HCT116 (cell line): ENCODE results near the gene NKX1-1. TPM values are rescaled to one million over a fixed set of nuclear protein-coding genes. Genes with fewer than 3 reads are reported as not detected.

Experiments used
- ATAC-seq: fragments of 200-7000 bp; cut with Tn5 transposase; 2 replicates; pipeline ENCODE4 v1.9.1; 2020; ENCODE audit warnings: mild to moderate bottlenecking, moderate library complexity
- BruUV-seq: library from RNA; stranded (reverse); fragments of 400-500 nt; replicated peaks from 2 replicates; lab custom pipeline; 2021; lab: Mats Ljungman, UMichigan
- CTCF ChIA-PET: fragments of 300-600 bp; sonication (Branson Sonifier 250); formaldehyde crosslinking; loops from one replicate; lab custom pipeline; 2021; ENCODE audit warnings: antibody characterized with exemption; lab: Charles Lee
- POLR2A ChIA-PET: fragments of 300-600, 350-600 bp; sonication (Branson Sonifier 250); formaldehyde crosslinking; loops from one replicate; lab custom pipeline; 2021; ENCODE audit warnings: antibody characterized with exemption; lab: Charles Lee
- RAD21 ChIA-PET, 2 experiments: fragments of 300-600 bp; sonication (Branson Sonifier 250); formaldehyde crosslinking; loops; one replicate each; lab custom pipeline; 2023; ENCODE audit warnings: low total read pairs in 2 of 2; ENCODE audit not compliant: uncharacterized antibody in 2 of 2, unreplicated experiment in 2 of 2, low non-redundant PET in 1 of 2; lab: Charles Lee
- DNase-seq: peaks from one replicate; pipeline ENCODE4 v3.0.0-alpha.2; 2010; ENCODE audit warnings: low read depth, low spot score
- H2AFZ ChIP-seq: fragments of 200-600 bp; shearing (Covaris generic), sonication (generic); 2 replicates; pipeline ENCODE4 v1.6.1; 2017; ENCODE audit warnings: low read depth, mixed run types, mixed read lengths, antibody characterized with exemption, low read length; ENCODE audit not compliant: poor library complexity, severe bottlenecking
- H3K27ac ChIP-seq: 2 replicates; pipeline ENCODE4 v1.5.1; 2012; ENCODE audit warnings: low read depth, low read length
- H3K27me3 ChIP-seq: fragments of 200-600 bp; sonication (generic); 2 replicates; pipeline ENCODE4 v1.6.1; 2016; ENCODE audit warnings: mixed run types, low read length, mixed read lengths; ENCODE audit not compliant: insufficient read depth
- H3K36me3 ChIP-seq, 2 experiments: fragments of 200-500 bp in 1 of 2; fragments of 200-600 bp in 1 of 2; sonication (Bioruptor generic) in 1 of 2; sonication (generic) in 1 of 2; 2 replicates each; pipeline versions ENCODE4 v1.5.1 to v1.6.1; 2014 to 2016; ENCODE audit warnings: low read length in 2 of 2, inconsistent platforms in 1 of 2, mixed read lengths in 1 of 2, mixed run types in 1 of 2; ENCODE audit not compliant: insufficient read depth in 2 of 2, control insufficient read depth in 1 of 2
- H3K4me1 ChIP-seq, 2 experiments: fragments of 200-600 bp in 1 of 2; sonication (generic) in 1 of 2; 2 replicates each; pipeline versions ENCODE4 v1.5.1 to v1.6.1; 2012 to 2017; ENCODE audit warnings: low read length in 2 of 2, inconsistent platforms in 1 of 2, mild to moderate bottlenecking in 1 of 2, mixed read lengths in 1 of 2, mixed run types in 1 of 2, moderate library complexity in 1 of 2; ENCODE audit not compliant: insufficient read depth in 2 of 2, control insufficient read depth in 1 of 2
- H3K4me2 ChIP-seq: fragments of 200-600 bp; sonication (generic); 2 replicates; pipeline ENCODE4 v1.6.1; 2017; ENCODE audit warnings: mixed run types, low read length, mixed read lengths
- H3K4me3 ChIP-seq, 2 experiments: fragments of 200-600 bp in 1 of 2; sonication (generic) in 1 of 2; replicated peaks in 1 of 2; 2 replicates each; pipeline ENCODE4 v1.5.1; 2011 to 2016; ENCODE audit warnings: low read length in 2 of 2, control low read depth in 1 of 2, low read depth in 1 of 2, mild to moderate bottlenecking in 1 of 2, mixed read lengths in 1 of 2, mixed run types in 1 of 2
- H3K79me2 ChIP-seq: fragments of 200-600 bp; sonication (generic); 2 replicates; pipeline ENCODE4 v1.6.1; 2017; ENCODE audit warnings: mild to moderate bottlenecking, mixed run types, low read length, moderate library complexity, mixed read lengths; ENCODE audit not compliant: insufficient read depth
- H3K9ac ChIP-seq: fragments of 200-600 bp; sonication (generic); 2 replicates; pipeline ENCODE4 v1.6.1; 2016; ENCODE audit warnings: low read length, mixed read lengths
- H3K9me2 ChIP-seq: fragments of 200-600 bp; sonication (generic), shearing (Covaris generic); 2 replicates; pipeline ENCODE4 v1.6.1; 2017; ENCODE audit warnings: mixed run types, mild to moderate bottlenecking, moderate library complexity; ENCODE audit not compliant: insufficient read depth
- H3K9me3 ChIP-seq, 2 experiments: fragments of 200-500 bp in 1 of 2; fragments of 200-600 bp in 1 of 2; sonication (Bioruptor generic) in 1 of 2; sonication (generic) in 1 of 2; 2 replicates each; pipeline ENCODE4 v1.6.1; 2014 to 2017; ENCODE audit warnings: low read length in 2 of 2, mixed read lengths in 2 of 2, inconsistent platforms in 1 of 2, low read depth in 1 of 2, mild to moderate bottlenecking in 1 of 2, mixed run types in 1 of 2, moderate library complexity in 1 of 2; ENCODE audit not compliant: control insufficient read depth in 1 of 2, insufficient read depth in 1 of 2
- H4K20me1 ChIP-seq: fragments of 200-600 bp; sonication (generic), shearing (Covaris generic); 2 replicates; pipeline ENCODE4 v1.6.1; 2017; ENCODE audit warnings: mixed run types, mild to moderate bottlenecking, moderate library complexity; ENCODE audit not compliant: insufficient read depth
- ATF3 ChIP-seq: IDR thresholded peaks from 2 replicates; pipeline ENCODE4 v1.6.1; 2012
- CEBPB ChIP-seq: IDR thresholded peaks from 2 replicates; pipeline ENCODE4 v1.6.1; 2012; ENCODE audit warnings: low read depth
- ELF1 ChIP-seq: IDR thresholded peaks from 2 replicates; pipeline ENCODE4 v1.6.1; 2012; ENCODE audit warnings: low read depth, borderline replicate concordance
- EZH2 ChIP-seq: fragments of 200-600 bp; sonication (generic); IDR thresholded peaks from 2 replicates; pipeline ENCODE4 v1.6.1; 2017; ENCODE audit warnings: antibody characterized with exemption, mixed run types
- EZH2phosphoT487 ChIP-seq: fragments of 200-600 bp; IDR thresholded peaks from 2 replicates; pipeline ENCODE4 v1.6.1; 2018; ENCODE audit warnings: antibody characterized with exemption, borderline replicate concordance
- FOSL1 ChIP-seq: IDR thresholded peaks from 2 replicates; pipeline ENCODE4 v1.6.1; 2012; ENCODE audit warnings: low read depth
- JUND ChIP-seq: IDR thresholded peaks from 2 replicates; pipeline ENCODE4 v1.6.1; 2012
- POLR2AphosphoS5 ChIP-seq: IDR thresholded peaks from 2 replicates; pipeline ENCODE4 v1.6.1; 2011; ENCODE audit warnings: mild to moderate bottlenecking, low read depth, low read length, moderate library complexity
- RAD21 ChIP-seq: IDR thresholded peaks from 2 replicates; pipeline ENCODE4 v1.6.1; 2012; ENCODE audit warnings: low read depth, mild to moderate bottlenecking
- SIN3A ChIP-seq: IDR thresholded peaks from 2 replicates; pipeline ENCODE4 v1.6.1; 2012; ENCODE audit warnings: low read depth
- SP1 ChIP-seq: IDR thresholded peaks from 2 replicates; pipeline ENCODE4 v1.6.1; 2012; ENCODE audit warnings: low read depth
- SRF ChIP-seq: IDR thresholded peaks from 2 replicates; pipeline ENCODE4 v1.6.1; 2012; ENCODE audit warnings: low read depth
- ZBTB33 ChIP-seq: IDR thresholded peaks from 2 replicates; pipeline ENCODE4 v1.6.1; 2011; ENCODE audit warnings: mild to moderate bottlenecking, low read length, moderate library complexity; ENCODE audit not compliant: insufficient replicate concordance; ENCODE audit errors: extremely low read depth
- intact Hi-C: fragments of 100-400 bp; cut with micrococcal nuclease; formaldehyde crosslinking; loops from 2 replicates; pipeline ENCODE4 v1.10.0; 2022
- total RNA-seq: library from RNA; stranded (reverse); gene quantifications from one replicate; pipeline ENCODE4 v1.2.1, GENCODE V29; 2021; ENCODE audit not compliant: unreplicated experiment
- TF ChIP-seq, protein P1 (sequence below), 3 experiments: fragments of 200-600 bp in 1 of 3; sonication (generic) in 1 of 3; IDR thresholded peaks in 2 of 3; conservative IDR thresholded peaks in 1 of 3; 2 replicates each; pipeline ENCODE4 v1.5.1; 2012 to 2017; ENCODE audit warnings: low read depth in 2 of 3, low read length in 2 of 3, antibody characterized with exemption in 1 of 3, borderline replicate concordance in 1 of 3, control low read depth in 1 of 3, mild to moderate bottlenecking in 1 of 3, mixed read lengths in 1 of 3, mixed run types in 1 of 3, moderate library complexity in 1 of 3; ENCODE audit not compliant: insufficient read depth in 1 of 3
- TF ChIP-seq, protein P2 (sequence below): IDR thresholded peaks from 2 replicates; pipeline ENCODE4 v1.6.1; 2012

The NKX1-1 gene
- total RNA-seq, 1 experiment from 2014 or later, result not detected

DNA sequence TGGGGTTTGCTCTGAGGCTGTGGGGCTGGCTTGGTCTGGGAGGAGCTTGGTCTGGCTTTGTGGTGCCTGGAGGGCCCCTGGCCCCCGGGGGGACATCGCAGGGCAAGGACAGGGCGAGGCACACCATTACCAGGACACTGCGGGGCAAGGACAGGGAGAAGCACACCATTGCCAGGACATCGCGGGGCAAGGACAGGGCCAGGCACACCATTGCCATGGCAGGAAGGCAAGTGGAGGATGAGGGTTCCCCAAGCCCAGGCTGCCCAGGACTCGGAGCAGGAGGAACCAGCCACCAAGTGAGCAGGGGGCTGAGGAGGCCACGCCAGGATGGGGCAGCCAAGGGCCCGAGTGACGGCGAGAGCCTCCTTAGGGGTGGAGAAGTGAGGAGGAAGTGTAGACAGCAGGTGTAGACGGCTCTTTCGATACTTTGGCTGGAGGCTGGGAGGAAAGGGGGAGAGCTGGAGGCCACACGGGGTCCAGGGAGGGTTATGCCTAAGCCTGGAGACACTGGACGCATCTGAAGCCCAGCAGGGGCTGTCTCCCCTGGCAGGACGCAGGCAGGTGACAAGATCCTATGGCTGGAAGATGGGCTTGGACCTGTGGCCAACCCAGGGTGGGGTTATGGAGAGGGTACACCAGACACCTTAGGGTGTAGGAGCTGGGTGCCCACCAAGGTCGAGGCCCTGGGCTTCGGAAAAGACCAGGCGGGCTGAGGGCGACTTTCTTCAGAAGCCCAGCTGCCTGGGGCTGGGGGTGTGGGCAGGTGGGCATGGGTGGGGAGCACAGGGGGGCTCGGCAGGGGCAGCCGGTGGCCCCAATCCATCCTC lies 7.3 kb downstream of the NKX1-1 start:
- Histone ChIP-seq H3K9me2 (no peaks in the 10 kb centered on the region), H3K9ac (no peak overlapping the region), H3K4me1 (no peaks in the 10 kb centered on the region), H3K36me3 (no peaks in the 10 kb centered on the region), H3K9me3 (peaks cover 0 to 7% of the 10 kb centered on the region in 2 experiments; a peak in 2 of 4 replicates), H3K4me2 (no peak overlapping the region), H3K79me2 (no peaks in the 10 kb centered on the region), H4K20me1 (no peaks in the 10 kb centered on the region), H3K27ac (no peak overlapping the region), H2AFZ (no peak overlapping the region), H3K4me3 (no peak overlapping the region), H3K27me3 (no peaks in the 10 kb centered on the region)
- ATAC-seq, result no peak
- TF ChIP-seq ZBTB33 (no peak), ELF1 (no peak), RAD21 (no peak), SP1 (no peak), POLR2AphosphoS5 (no peak), SRF (no peak), FOSL1 (no peak), SIN3A (no peak), ATF3 (no peak), JUND (no peak), CEBPB (no peak), EZH2phosphoT487 (no peak), EZH2 (no peak)
- TF ChIP-seq, protein P1, sequence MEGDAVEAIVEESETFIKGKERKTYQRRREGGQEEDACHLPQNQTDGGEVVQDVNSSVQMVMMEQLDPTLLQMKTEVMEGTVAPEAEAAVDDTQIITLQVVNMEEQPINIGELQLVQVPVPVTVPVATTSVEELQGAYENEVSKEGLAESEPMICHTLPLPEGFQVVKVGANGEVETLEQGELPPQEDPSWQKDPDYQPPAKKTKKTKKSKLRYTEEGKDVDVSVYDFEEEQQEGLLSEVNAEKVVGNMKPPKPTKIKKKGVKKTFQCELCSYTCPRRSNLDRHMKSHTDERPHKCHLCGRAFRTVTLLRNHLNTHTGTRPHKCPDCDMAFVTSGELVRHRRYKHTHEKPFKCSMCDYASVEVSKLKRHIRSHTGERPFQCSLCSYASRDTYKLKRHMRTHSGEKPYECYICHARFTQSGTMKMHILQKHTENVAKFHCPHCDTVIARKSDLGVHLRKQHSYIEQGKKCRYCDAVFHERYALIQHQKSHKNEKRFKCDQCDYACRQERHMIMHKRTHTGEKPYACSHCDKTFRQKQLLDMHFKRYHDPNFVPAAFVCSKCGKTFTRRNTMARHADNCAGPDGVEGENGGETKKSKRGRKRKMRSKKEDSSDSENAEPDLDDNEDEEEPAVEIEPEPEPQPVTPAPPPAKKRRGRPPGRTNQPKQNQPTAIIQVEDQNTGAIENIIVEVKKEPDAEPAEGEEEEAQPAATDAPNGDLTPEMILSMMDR (IDR thresholded peaks at IDR 0.05 in 2 of 3, conservative IDR thresholded peaks at IDR 0.05 in 1 of 3; ENCODE audit: borderline replicate concordance in 1 of 3, insufficient read depth in 1 of 3, low read depth in 2 of 3, low read length in 2 of 3), result no peak
- TF ChIP-seq, protein P2, sequence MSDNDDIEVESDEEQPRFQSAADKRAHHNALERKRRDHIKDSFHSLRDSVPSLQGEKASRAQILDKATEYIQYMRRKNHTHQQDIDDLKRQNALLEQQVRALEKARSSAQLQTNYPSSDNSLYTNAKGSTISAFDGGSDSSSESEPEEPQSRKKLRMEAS, result no peak
- ChIA-PET CTCF (no interaction called here), POLR2A (no interaction called here), RAD21 (no interaction called here)
- no TSS peak for BruUV-seq
- no peak for DNase-seq
- intact Hi-C loops, result no loop called here
